RCC 7860 (cell line): ENCODE data around the gene CENPN.
A peak's percentile ranks its signal among the peaks of the same experiment; 100 is the strongest.

Source experiments
- DNase-seq: peaks from one replicate; pipeline ENCODE4 v3.0.0-alpha.2; 2015; ENCODE audit warnings: low spot score
- FAIRE-seq: peaks from 2 replicates; lab custom pipeline; 2012; peaks lifted over from hg19 to GRCh38; lab: Jason Lieb, UNC

The CENPN gene

DNA sequence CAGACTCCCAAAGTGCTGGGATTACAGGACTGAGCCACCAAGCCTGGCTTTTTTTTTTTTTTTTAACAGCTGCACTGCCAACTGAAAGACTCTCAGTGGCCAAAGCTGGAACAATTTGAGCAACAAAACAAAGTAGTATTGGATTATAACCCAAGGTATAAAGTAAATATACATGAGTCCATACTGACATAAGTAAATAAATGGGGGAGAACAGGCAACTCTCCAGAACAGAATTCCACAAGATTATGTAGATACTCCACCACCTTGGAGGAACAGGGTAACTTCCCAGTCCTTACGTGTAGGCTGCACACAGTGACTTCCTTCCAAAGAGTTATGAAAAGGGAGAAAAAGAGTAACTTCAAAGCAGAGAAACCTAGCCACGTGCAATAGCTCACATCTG, 16.0 kb upstream of the CENPN start:
- FAIRE-seq: no peak
- DNase-seq: no peak

- no peak for FAIRE-seq
Measured at GRCh38 chr16:80991792-80992430, 15.1 kb upstream of the CENPN start.

DNA sequence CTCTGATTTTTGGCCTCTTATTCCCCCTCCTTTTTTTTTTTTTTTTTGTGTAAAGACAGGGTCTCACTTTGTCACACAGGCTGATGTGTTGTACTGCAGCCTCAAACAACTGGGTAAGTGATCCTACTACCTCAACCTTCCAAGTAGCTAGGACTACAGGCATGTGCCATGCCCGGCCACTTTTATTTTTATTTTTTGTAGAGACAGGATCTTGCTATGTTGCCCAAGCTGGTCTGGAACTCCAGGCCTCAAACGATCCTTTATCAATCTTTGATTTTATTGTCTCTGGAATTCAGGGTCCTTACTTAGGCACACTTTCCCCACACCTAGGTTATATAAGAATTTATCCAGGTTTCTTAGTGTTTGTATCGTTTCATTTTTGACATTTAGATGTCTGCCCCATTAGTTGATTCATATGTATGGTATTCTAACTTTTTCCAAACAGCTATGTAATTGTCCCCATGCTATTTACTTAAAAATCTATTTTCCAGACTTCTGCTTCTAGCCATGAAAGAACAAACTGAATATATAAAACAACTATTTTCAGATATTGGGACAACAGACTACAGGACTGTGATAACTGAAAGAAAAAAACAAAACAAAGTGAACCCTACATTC, 14.2 kb upstream of the CENPN start:
- no peak for FAIRE-seq
- no peak for DNase-seq

More at GRCh38 chr16:80991792-80992430, 15.1 kb upstream of the CENPN start:
- DNase-seq: no peak

DNA sequence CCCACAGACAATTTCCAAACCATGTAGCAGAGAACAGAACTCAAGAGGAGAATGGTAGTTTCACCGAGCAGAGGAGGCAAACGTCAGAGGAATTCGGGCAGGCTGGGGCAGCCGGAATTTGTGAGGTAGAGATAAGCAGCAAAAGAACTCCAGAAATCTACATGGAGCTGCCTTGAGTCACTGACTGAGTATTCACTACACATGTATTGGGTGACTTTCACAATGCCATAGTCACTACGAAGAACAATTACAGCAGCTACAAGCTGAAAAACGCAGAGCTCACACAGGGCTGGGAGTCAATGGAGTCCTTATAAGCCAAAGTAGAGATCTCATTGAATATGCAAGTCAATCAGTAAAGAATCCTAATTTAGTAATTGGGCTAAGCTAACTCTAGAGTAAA, 13.7 kb upstream of the CENPN start:
- peak; percentile 56 for FAIRE-seq
- peak; percentile 64 for DNase-seq

DNA sequence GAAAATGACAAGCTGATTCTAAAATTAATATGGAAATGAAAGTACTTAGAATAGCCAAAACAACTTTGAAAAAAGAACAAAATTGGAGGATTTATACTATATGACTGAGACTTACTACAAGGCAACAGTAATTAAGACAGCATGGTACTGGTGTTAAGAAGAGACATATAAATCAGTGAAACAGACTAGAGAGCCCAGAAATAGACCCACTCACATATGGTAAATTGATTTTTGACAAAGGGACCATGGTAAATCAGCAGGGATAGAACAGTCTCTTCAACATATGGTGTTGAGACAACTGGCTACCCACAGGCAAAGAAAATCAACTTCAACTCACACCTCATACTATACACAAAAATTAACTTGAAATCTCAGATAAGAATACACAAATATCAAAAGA, 13.2 kb upstream of the CENPN start:
- no peak for FAIRE-seq
- DNase-seq: no peak

DNA sequence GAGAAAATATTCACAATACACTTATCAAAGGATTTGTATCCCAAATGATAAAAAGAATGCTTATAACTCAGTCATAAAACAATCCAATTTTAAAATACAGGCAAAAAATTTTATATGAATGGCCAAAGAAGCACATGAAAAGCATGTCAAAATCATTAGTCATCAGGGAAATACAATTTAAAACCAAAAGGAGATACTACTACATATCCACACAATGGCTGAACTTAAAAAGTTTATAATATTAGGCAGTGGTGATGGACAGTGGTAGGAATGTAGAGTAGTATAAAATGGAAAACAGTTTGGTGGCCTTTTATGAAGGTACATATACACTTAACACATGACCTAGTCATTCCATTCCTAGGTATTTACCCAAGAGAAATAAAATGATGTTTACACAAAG, 12.6 kb upstream of the CENPN start:
- FAIRE-seq (peak; percentile 2), DNase-seq (no peak)

DNA sequence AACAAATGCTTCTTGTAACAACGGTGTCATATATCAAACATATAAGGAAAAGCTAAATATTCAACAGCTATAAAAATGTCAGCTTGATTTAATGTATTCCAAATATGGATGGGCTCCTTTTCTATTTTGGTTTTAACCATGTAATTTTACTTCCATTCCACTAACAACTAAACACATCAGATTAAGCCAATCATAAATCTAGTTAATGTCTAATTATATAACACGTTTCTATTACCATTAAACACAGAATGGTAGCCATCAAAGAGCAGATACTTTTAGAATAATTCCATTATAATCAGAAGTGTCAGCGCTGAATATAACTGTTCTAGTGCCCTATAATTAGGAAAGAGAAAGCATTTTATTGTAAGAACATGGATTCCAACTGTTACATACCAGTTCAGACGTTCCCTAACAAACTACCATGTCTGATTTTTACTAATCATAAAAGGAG, 10.3 kb upstream of the CENPN start:
- DNase-seq: no peak
- FAIRE-seq: no peak

- DNase-seq (peak; percentile 61), FAIRE-seq (peak; percentile 87)
Measured at GRCh38 chr16:80997139-80997798, 9.7 kb upstream of the CENPN start.

DNA sequence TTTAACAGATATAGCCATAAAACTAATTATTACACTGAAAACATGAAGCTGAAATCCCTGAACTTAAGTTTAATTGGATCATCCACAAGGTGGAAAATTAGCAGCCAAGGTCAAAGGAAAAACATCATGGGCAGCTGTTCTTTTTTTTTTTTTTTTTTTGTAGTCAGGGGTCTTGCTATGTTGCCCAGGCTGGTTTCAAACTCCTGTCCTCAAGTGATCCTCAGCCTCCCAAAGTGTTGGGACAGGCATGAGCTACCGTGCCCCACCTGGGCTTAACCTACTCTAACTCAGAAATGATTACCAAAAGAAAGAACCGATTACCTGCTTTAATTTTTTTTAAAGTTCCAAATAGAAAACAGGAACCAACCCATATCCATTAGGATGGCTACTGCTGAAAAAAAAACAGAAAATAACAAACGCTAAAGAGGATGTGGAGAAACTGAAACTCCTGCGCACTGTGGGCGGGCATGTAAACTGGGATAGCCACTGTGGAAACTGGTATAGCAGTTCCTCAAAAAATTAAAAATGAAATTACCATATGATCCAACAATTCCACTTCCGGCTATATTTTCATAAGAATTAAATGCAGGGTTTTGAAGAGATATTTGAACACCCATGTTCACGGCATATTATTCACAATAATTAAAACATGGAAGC, 8.9 kb upstream of the CENPN start:
- no peak for FAIRE-seq

GRCh38 chr16:81000873-81001272, 6.1 kb upstream of the CENPN start:
- FAIRE-seq (no peak), DNase-seq (no peak)

More for the DNA sequence above, 8.9 kb upstream of the CENPN start:
- DNase-seq: no peak

GRCh38 chr16:81001330-81001729, 5.7 kb upstream of the CENPN start:
- DNase-seq (no peak), FAIRE-seq (no peak)

DNA sequence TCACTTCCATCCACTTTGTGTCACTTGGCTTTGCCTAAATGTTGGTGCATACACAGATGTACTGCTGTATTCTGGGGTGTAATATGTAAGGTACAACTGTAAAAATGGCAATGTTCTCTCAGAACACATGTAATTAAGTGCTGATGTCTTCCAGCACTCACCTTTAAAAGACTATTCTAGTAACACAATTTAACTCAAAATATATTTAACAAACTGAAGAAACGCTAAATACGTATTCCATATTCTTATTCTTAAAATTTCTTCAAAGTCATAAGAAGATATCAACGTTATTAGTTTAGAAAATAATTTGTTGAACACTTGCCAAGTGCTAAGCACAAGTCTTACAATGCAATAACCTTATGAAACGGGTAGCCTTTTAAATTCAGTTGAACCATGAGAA, 4.0 kb upstream of the CENPN start:
- DNase-seq: no peak
- FAIRE-seq: no peak

- DNase-seq: no peak
- no peak for FAIRE-seq
Measured at GRCh38 chr16:81003610-81004460, 3.2 kb upstream of the CENPN start.

DNA sequence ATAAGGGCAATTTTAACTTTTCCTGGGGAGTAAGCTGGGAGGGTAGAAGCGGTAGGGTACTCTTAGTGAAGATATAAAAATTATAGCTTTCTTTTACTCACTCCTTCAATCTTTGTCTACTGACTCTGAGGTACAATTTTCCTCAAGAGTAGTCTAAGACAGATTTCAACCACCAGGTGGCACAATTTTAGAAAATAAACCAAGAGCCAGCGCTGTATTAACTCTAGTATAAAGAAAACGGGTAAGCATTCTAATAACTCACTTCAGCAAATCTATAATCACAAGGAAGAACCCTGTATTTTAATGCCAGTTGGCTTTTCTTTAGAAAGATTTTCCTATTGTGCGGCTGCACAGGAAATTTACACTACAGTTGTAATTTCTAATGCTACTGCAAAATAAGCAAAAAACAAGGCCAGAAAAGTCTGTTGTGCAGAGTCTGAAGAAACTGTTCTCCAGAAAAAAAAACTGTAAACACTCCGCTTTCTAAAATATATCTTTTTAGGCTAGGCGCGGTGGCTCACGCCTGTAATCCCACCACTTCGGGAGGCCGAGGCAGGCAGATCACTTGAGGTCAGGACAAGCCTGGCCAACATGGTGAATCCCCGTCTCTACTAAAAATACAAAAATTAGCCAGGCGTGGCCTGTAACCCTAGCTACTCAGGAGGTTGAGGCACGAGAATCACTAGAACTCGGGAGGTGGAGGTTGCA, 2.2 kb upstream of the CENPN start:
- DNase-seq (peak; percentile 36), FAIRE-seq (peak; percentile 58)

DNA sequence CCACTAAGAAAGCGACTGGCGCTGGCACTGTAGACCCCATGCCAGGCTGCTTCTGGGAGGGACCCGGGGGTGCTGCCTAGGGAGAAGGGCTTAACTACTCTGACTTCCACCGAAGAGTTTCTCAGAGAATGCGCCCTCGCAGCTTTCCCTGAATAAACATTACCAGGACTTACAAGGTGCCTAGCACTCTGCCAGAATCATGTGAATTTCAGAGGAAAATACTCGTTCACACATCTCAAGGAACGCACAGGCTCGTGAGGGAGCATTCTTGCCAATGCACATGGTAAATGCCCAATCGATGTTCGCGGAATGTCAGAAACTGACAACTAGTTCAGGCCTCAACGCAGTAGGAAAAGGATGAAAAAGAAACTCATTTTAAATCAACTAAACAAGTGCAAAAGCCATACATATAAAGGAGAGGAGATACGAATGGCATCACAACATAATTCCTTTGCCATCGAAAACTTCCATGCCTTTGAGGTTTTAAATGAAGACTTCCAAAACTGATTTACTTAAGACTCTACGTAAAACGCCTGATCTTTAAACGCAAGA, 1.3 kb upstream of the CENPN start:
- DNase-seq: no peak
- no peak for FAIRE-seq

DNA sequence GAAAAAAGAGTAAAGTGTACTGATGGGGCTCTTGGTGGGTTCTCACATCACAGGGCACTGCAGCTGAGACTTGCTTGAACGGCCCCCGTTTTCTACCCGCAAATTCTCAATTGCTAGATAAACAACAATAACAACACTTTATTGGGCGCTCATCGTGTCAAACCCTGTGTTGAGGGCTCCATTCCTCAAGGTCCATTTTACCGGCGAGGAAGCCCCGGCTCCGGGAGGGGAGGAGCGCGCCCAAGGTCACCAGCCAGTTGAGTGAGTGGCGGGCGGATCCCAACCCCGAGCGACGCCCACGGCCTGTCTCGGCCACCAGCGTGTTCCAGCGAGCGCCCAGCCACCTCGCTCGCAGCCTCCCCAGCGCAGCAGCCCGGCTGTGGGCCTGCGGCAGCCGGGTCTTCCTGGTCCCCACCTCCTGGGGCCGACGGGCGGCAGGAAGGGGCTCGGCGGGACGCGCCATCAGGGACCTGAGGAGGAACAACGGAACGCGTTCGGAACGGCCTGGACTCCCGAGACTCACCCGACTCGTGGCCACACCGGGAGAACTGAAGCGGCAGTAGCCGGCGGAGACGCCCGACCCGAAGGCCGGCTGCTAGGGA, 702 bp upstream of the CENPN start:
- DNase-seq: peak; percentile 37
- no peak for FAIRE-seq

GRCh38 chr16:81008505-81008789, 1.4 kb downstream of the CENPN start:
- FAIRE-seq (no peak), DNase-seq (no peak)

DNA sequence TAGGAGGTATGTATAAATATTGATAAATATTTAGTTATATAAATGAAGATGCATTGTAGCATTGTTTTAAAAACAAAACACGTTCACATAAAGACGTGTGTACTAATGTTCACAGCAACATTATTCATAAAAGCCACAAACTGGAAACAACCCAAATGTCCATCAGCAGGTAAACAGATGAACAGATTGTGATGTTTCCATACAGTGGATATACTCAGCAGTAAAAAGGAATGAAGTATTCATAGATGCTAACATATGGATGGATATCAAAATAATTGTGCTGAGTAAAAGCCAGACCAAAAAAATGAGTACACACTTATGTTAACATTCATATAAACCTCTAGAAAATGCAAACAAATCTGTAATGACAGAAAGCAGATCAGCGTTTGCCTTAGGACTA, 6.0 kb downstream of the CENPN start:
- no peak for FAIRE-seq
- DNase-seq: no peak

DNA sequence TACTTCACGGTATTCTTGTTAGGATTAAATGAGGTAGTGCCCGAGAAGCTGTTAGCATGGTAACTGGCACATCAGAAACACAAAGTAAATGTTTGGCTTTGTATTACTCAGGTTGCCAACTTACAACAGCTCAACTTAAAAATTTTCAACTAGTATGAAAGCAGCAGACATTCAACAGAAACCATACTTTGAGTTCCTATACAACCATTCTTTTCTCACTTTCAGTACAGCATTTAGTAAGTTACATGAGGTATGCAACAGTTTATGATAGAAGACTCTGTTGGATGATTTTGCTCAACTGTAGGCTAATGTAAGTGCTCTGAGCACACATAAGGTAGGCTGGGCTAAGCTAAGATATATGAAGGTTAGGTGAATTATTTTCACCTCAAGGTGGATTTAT, 7.7 kb downstream of the CENPN start:
- DNase-seq (no peak), FAIRE-seq (no peak)

DNA sequence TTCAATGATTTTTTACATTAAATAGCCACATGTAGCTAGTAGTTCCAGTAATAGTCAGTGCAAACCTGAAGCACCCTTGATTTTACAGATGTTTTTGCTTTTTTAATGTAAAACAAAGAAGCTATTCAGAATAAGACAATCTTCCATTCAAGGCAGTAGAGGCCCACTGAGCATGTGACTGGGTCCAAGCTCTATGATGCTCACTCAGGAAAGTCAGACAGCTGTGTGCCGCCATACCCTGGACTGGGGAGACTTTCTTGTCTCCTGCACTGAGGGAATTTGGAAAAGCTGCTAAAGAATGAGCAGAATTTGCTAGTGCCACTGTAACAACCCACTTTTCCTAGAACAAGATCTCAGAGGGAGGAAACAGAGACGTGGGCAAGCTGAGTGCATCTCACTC, 11.5 kb downstream of the CENPN start:
- DNase-seq (no peak), FAIRE-seq (no peak)
